Stimulated activated CD4-positive, alpha-beta T cell treated with anti-CD3 and anti-CD28 coated beads, Interleukin-12 subunit alpha, Interleukin-12 subunit beta, amount 100 ng/mL, for 24 hours (primary cell): ENCODE measurements around the gene IL27RA.

Experiments used
- DNase-seq, 2 experiments: peaks; one replicate each; pipeline ENCODE4 v3.0.0-alpha.2; 2020; ENCODE audit warnings: low read depth in 2 of 2

IL27RA gene

GRCh38 chr19:14059652-14060155 is 28.1 kb downstream of the IL27RA start:
- DNase-seq: no peak

- DNase-seq: no peak
These were observed 29.7 kb downstream of the IL27RA start for GRCh38 chr19:14061081-14061749.

- no peak for DNase-seq
These were observed 30.4 kb downstream of the IL27RA start, which contains the start of gene PALM3 for GRCh38 chr19:14061751-14062557. TSS of gene PALM3 (minus strand) at chr19:14062076. CDS start at chr19:14061980, 96 bp downstream.

GRCh38 chr19:14062558-14062855 is 30.9 kb downstream of the IL27RA start:
- no peak for DNase-seq

GRCh38 chr19:14063105-14063504 is 31.5 kb downstream of the IL27RA start:
- DNase-seq: no peak

GRCh38 chr19:14066134-14066533 is 34.6 kb downstream of the IL27RA start:
- no peak for DNase-seq

GRCh38 chr19:14070268-14071050 is 38.9 kb downstream of the IL27RA start:
- DNase-seq: no peak

- no peak for DNase-seq
These were observed 41.1 kb downstream of the IL27RA start, which contains the start of gene MISP3 for GRCh38 chr19:14072535-14073260. TSS of gene MISP3 (plus strand) at chr19:14072786. CDS start at chr19:14073310, 524 bp downstream.

- DNase-seq: peak; percentile 44 to 63
These were observed 41.8 kb downstream of the IL27RA start for GRCh38 chr19:14073261-14073924.

GRCh38 chr19:14073925-14074838 is 42.6 kb downstream of the IL27RA start:
- DNase-seq: peak in 1 of 2 experiments; percentile 39

- DNase-seq: no peak
These were observed 46.8 kb downstream of the IL27RA start for GRCh38 chr19:14078411-14078810.

GRCh38 chr19:14080887-14081796 is 49.6 kb downstream of the IL27RA start:
- peak; percentile 98 to 99 for DNase-seq

- DNase-seq: no peak
These were observed 50.5 kb downstream of the IL27RA start for GRCh38 chr19:14081797-14082674.

GRCh38 chr19:14082675-14082960 is 51.1 kb downstream of the IL27RA start:
- DNase-seq: no peak

GRCh38 chr19:14085309-14085995 is 53.9 kb downstream of the IL27RA start, which contains the start of gene C19orf67:
TSS of gene C19orf67 (minus strand) at chr19:14085783. CDS start at chr19:14085627, 156 bp downstream.
- DNase-seq: no peak

GRCh38 chr19:14086098-14086497 is 54.5 kb downstream of the IL27RA start:
- no peak for DNase-seq
